Type B pancreatic cell (in vitro differentiated cells): ENCODE measurements around the gene AP3S1. TPM values are rescaled to one million over a fixed set of nuclear protein-coding genes. Genes with fewer than 3 reads are reported as not detected.
"Not testable (repeated sequence)": the region's sequence is repeated elsewhere in the genome, so short reads cannot be mapped to it uniquely, and the experiment has no call there.

Experiments
- DNase-seq: peaks from one replicate; pipeline ENCODE4 v3.0.0; 2021; ENCODE audit warnings: mixed read lengths; ENCODE audit not compliant: unreplicated experiment; ENCODE audit errors: extremely low spot score
- H3K27ac Mint-ChIP-seq: 2 replicates; pipeline ENCODE4 v1.8.0; 2021; ENCODE audit warnings: mild to moderate bottlenecking, mixed read lengths
- H3K27me3 Mint-ChIP-seq: 2 replicates; pipeline ENCODE4 v1.8.0; 2021; ENCODE audit warnings: mixed read lengths
- H3K36me3 Mint-ChIP-seq: 2 replicates; pipeline ENCODE4 v1.8.0; 2021; ENCODE audit warnings: mixed read lengths
- H3K4me1 Mint-ChIP-seq: one replicate; pipeline ENCODE4 v1.8.0; 2021; ENCODE audit warnings: mixed read lengths; ENCODE audit not compliant: unreplicated experiment
- H3K4me3 Mint-ChIP-seq: 2 replicates; pipeline ENCODE4 v1.8.0; 2021; ENCODE audit warnings: mild to moderate bottlenecking, mixed read lengths
- H3K9me3 Mint-ChIP-seq: 2 replicates; pipeline ENCODE4 v1.8.0; 2021; ENCODE audit warnings: mixed read lengths
- total RNA-seq: library from RNA; stranded (reverse); gene quantifications from 2 replicates; pipeline ENCODE4 v1.2.1, GENCODE V29; 2021; ENCODE audit warnings: low replicate concordance
- TF ChIP-seq, protein P1 (sequence below): fragments of 200-600 bp; sonication (generic); conservative IDR thresholded peaks from 2 replicates; pipeline ENCODE4 v1.5.0; 2021; ENCODE audit warnings: antibody characterized with exemption, mild to moderate bottlenecking

The AP3S1 gene
- total RNA-seq, 1 donor from 2014 or later: 77.5 TPM

DNA sequence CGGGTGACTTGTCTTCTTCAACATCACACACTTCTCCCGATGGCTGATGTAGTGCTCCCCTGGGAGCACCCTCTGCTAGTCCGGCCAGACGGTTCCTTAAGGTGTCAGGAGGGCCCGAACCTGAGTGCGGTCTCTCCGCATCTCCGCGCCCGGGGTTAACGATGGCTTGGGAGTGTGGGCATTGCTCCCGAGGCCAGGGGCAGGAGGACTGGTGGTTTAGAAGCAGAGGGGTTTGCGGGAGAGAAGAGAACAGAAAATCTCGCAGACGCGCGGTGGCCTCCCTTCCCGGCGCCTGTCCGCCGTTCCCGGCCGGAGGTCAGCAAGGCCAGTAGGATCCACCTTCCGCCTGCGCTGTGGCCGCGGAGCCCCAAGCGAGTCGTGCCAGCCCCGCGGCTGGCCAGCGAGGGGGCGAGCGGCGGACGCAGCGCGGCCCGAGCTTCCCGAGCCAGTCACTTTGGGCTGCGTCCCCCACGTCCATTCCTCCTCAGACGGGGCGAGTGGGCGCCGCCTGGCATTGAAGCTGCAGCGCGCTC lies 26.0 kb upstream of the AP3S1 start:
- DNase-seq: no peak
- Mint-ChIP-seq H3K27me3 (peaks cover 41% of the 10 kb centered on the region), H3K4me1 (peaks cover 19% of the 10 kb centered on the region), H3K27ac (no peak overlapping the region), H3K9me3 (no peaks in the 10 kb centered on the region), H3K36me3 (peaks cover 15% of the 10 kb centered on the region), H3K4me3 (peak overlapping the region; percentile 96)
- TF ChIP-seq, protein P1, sequence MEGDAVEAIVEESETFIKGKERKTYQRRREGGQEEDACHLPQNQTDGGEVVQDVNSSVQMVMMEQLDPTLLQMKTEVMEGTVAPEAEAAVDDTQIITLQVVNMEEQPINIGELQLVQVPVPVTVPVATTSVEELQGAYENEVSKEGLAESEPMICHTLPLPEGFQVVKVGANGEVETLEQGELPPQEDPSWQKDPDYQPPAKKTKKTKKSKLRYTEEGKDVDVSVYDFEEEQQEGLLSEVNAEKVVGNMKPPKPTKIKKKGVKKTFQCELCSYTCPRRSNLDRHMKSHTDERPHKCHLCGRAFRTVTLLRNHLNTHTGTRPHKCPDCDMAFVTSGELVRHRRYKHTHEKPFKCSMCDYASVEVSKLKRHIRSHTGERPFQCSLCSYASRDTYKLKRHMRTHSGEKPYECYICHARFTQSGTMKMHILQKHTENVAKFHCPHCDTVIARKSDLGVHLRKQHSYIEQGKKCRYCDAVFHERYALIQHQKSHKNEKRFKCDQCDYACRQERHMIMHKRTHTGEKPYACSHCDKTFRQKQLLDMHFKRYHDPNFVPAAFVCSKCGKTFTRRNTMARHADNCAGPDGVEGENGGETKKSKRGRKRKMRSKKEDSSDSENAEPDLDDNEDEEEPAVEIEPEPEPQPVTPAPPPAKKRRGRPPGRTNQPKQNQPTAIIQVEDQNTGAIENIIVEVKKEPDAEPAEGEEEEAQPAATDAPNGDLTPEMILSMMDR: peak; percentile 40

DNA sequence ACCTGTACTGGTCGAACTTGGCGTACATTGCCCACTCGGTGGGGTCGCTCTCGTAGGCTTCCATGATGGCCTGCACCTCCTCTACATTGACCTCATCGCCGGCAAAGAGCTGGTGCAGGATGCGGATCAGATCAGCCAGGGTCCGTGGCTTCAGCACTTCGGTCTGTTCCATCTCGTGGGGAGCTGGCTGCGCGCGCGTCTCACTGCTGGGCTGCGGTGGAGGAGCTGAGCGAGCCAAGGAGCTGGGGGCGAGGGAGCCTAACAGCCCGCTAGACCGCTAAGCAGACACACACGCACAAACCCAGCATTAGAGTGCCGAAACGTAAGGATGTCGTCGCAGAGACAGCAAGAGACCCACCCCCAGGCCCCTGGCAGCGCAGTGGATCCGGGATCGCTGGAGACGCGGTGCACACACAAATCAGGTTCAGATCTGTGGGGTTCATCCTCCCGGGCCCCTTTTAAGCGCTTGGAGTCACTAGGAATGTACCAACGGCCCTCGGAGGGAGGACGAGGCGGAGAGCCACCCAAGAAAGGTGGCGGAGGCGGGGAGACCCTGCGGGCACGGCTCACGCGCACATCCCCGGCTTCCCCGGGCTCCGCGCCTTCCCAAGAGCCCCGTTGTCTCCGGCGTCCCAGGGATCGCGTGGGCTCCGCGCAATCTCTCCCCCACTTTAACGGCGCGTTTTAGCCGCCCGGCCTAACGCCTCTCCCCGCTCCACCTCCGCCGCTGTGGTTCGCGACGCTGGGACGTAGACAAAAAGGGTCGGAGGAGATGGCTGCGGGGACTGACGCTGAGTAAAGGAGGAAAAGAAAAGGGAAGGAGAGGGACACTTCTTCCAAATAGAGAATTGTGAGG lies 25.3 kb upstream of the AP3S1 start, which contains the start of gene CDO1:
Gene CDO1 (minus strand): TSS at position 434 of the 856 bp plus-strand sequence. CDS start 262 bp downstream, at position 172.
- Mint-ChIP-seq H3K27me3 (peaks cover 41% of the 10 kb centered on the region), H3K4me3 (peak within 1 kb of the TSS; percentile 96), H3K9me3 (no peaks in the 10 kb centered on the region), H3K4me1 (peaks cover 19% of the 10 kb centered on the region), H3K27ac (peak within 1 kb of the TSS; percentile 87), H3K36me3 (peaks cover 15% of the 10 kb centered on the region)
- TF ChIP-seq, protein P1: no peak
- DNase-seq: peak; percentile 75

DNA sequence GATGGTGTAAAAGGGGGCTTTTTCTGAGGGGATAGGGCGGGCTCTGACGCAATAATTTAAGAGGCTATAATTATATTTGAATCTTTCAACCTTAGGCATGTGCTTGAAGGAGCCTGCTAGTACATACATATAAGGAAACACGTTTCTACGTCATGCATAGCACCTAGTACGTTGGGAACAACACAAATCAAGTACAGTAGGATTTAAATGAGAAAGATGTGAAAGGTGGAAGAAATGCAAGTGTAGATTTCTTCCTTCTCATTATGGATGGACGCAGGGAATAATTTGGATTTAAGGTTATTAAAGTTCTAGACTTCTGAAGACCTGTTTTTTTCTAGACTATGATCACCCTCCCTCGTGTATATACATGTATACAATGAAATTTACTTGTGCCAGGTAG lies 24.3 kb upstream of the AP3S1 start:
- H3K36me3 Mint-ChIP-seq: peaks cover 15% of the 10 kb centered on the region

DNA sequence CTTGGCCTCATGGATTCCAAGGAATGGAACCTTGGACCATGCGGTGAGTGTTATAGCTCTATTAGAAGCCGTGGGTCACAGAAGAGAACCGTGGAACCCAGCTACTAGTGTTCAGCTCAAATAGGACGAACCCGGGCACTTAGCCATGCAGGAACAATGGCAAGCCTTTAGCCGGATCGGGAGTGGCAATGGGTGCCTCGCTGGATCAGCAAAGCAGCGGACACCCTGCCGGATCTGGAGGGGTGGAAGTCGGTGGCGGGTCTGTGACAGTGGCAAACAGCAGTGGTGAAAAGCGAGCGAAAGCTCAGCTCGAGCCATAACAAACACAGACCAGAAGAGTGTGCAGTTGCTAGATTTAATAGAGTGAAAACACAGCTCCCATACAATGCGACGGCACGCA lies 22.9 kb upstream of the AP3S1 start:
- H3K36me3 Mint-ChIP-seq: peaks cover 9% of the 10 kb centered on the region
- H3K4me1 Mint-ChIP-seq: peaks cover 18% of the 10 kb centered on the region
- no peaks in the 10 kb centered on the region for H3K9me3 Mint-ChIP-seq
- TF ChIP-seq, protein P1: no peak
- no peak overlapping the region for H3K4me3 Mint-ChIP-seq
- no peak for DNase-seq
- peaks cover 37% of the 10 kb centered on the region for H3K27me3 Mint-ChIP-seq
- H3K27ac Mint-ChIP-seq: no peak overlapping the region

More for the DNA sequence above, 24.3 kb upstream of the AP3S1 start:
- DNase-seq: no peak
- TF ChIP-seq, protein P1: no peak
- Mint-ChIP-seq H3K4me1 (peaks cover 19% of the 10 kb centered on the region), H3K4me3 (peak overlapping the region; percentile 66), H3K27me3 (peaks cover 41% of the 10 kb centered on the region), H3K27ac (no peak overlapping the region), H3K9me3 (no peaks in the 10 kb centered on the region)

DNA sequence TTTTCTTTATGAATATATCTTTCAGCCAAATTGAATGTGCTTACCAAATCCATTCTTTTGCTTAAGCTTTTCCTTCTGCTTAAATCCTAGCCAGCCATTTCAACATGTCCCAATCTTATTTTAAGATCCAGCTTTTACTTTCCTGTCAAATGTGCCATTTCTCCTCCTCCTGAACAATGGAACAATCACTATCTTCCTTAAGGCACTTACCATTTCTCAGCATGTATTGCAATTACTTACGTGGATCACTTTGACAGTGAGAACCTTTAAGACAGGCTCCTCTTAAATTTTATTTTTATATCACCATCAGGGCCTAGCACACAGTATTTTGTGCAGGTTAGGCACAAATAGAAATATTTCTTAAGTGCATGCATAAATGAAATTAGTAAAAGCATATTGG lies 20.9 kb upstream of the AP3S1 start:
- no peak for DNase-seq
- no peaks in the 10 kb centered on the region for H3K9me3 Mint-ChIP-seq
- no peaks in the 10 kb centered on the region for H3K4me1 Mint-ChIP-seq
- H3K27me3 Mint-ChIP-seq: peaks cover 18% of the 10 kb centered on the region
- no peaks in the 10 kb centered on the region for H3K36me3 Mint-ChIP-seq
- TF ChIP-seq, protein P1: no peak
- H3K27ac Mint-ChIP-seq: no peak overlapping the region
- no peak overlapping the region for H3K4me3 Mint-ChIP-seq

DNA sequence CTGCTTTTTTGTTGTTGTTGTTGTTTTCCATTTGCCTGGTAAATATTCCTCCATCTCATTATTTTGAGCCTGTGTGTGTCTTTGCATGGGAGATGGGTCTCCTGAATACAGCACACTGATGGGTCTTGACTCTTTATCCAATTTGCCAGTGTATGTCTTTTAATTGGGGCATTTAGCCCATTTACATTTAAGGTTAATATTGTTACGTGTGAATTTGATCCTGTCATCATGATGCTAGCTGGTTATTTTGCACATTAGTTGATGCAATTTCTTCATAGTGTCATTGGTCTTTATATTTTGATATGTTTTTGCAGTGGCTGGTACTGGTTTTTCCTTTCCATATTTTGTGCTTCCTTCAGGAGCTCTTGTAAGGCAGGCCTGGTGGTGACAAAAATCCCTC lies 16.8 kb upstream of the AP3S1 start:
- H3K27ac Mint-ChIP-seq, DNase-seq, H3K4me1 Mint-ChIP-seq, H3K4me3 Mint-ChIP-seq, H3K27me3 Mint-ChIP-seq, H3K9me3 Mint-ChIP-seq: not testable (repeated sequence)
- H3K36me3 Mint-ChIP-seq: peaks cover 14% of the 10 kb centered on the region
